ENCODE results near the gene NABP1.
"Not testable (repeated sequence)": the region's sequence is repeated elsewhere in the genome, so short reads cannot be mapped to it uniquely, and the experiment has no call there.

NABP1 gene, protein sequence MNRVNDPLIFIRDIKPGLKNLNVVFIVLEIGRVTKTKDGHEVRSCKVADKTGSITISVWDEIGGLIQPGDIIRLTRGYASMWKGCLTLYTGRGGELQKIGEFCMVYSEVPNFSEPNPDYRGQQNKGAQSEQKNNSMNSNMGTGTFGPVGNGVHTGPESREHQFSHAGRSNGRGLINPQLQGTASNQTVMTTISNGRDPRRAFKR

DNA sequence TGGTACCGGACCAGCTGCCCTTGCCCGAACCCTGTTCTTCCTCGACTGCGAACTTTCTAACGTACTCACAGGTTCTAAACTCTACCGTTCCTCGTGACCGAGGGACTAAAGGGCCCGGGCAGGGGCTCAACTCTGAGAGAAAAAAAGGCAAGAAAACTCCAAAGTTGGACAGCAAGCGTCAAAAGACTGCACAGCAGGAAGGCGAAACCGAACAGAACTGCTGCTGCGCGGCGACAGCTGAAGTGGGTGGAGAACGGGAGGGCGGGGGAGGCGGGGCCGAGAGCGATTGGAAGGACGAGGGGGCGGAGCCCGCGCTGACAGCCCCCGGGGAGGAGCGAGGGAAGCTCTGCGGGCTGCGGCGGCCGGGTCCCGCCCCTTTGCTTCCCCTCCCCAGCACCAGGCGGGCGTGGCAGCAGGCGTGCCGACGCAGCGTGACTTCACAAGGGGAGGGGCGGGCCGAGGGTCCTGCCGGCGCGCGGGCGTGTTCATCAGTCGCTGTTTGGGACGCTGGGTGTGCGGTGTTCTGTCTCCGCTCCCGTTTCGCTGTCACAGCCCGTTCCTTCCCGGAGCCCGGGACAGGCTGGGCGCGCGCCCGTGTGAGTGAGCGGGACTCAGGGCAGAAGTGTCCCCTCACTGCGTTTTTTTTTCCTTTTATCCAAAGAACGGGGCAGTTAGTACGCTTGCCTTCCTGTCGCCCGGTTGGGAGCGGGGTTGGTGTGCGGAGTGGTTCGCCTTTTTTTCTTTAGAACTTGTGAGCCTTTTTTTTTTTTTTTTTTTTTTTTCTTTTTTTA lies at the start of gene NABP1:
TSS of gene NABP1 (plus strand) at position 491 of the 791 bp plus-strand sequence. CDS start 479 bp downstream, outside the sequence.
- DNase-seq (ENCODE audit: low spot score) (peak; percentile 96), FAIRE-seq (peak; percentile 68)

DNA sequence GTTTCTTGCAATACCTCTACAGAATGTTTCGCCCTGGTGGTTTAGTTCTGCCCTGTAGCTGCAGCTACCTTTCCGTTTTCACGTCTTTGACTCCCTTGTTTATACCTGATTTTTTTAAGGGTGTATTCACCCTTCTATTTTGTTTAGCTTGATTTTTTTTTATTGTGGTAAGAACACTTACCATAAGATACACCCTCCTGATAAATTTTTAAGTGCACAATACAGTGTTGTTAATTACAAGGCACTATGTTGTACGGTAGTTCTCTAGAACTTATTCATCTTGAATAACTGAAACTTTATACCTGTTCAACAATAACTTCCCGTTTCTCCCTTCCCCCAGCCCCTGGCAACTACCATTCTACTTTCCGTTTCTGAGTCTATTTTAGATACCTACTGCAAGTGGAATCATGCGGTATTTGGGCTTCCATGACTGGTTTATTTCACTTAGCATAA lies 48.9 kb upstream of the NABP1 start:
- DNase-seq (ENCODE audit: low spot score), result no peak
- no peak for FAIRE-seq

DNA sequence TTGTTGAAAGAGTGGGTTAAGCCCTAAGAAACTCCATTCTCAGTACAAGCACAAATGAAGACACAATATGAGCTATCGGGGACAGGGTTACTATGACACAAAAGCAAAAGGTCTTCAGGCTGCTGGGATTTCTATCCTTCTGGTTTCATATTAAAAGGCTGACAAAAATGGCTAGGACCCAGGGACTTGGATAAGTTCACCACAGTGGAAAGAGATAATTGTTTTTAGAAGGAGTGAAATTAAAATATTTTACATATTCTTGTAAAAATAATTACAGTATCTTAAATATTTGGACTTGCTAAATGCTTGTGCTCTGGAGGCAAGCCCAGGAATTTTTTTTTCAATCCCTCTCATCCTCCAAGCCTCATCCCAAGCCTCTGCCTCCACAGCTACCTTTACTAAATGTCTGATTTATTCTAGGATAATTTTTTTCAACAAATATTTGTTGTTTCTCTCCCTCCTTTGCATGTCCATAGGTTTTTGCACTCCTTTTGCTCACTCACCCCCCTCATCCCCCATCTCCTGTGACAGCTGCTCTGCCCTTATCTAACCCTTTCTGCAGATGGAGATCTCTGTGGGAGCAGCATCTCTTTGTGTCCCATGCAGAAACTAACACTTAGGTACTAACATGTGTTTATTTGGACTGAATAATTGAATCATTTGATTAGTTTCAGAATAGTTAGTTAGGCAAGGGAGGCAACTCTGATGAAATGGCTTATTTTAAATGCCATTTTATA lies 47.8 kb upstream of the NABP1 start:
- DNase-seq (ENCODE audit: low spot score), result no peak
- FAIRE-seq, result no peak

- FAIRE-seq (no peak), DNase-seq (ENCODE audit: low spot score) (no peak)
Observed at GRCh38 chr2:191631754-191632153, 46.2 kb upstream of the NABP1 start.

DNA sequence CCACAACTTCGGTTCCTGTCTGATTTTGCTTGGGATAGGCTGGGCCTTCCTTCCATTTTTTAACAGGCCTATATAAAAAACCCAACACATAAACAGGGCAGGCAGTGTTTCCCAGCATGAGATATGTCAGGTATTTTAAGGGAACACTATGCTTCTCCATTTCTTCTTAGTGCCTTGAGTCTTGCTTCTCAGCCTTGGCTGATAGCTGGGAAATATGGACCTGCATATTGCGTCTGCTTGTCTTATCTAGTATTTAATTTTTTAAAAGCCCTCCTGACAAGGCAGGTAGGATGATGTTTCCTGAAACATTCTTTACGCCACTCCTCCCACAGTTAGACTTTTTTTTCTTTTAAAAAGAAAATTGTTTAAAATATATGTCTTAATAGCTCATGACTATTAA lies 45.5 kb upstream of the NABP1 start:
- no peak for DNase-seq (ENCODE audit: low spot score)
- no peak for FAIRE-seq

GRCh38 chr2:191634791-191635190 lies 43.1 kb upstream of the NABP1 start:
- no peak for FAIRE-seq

GRCh38 chr2:191635333-191636234 lies 42.4 kb upstream of the NABP1 start:
- DNase-seq (ENCODE audit: low spot score) (peak; percentile 92), FAIRE-seq (peak; percentile 95)

More at GRCh38 chr2:191634791-191635190, 43.1 kb upstream of the NABP1 start:
- DNase-seq (ENCODE audit: low spot score), result no peak

DNA sequence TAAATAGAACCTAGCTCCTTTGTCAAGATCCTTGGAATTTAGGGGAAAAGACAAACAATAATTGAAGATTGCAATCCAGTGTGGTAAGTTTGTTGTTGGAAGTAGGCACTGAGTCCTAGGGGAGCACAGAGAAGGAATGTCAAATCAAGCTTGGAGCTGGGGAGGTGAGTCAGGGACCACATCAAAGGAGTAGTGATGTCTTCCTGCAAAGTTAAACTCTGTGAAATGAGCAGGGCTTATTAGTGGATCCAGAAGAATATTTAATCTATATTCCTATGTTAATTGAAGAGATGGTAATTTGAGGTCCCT lies 41.7 kb upstream of the NABP1 start:
- FAIRE-seq, result no peak
- peak; percentile 83 for DNase-seq (ENCODE audit: low spot score)

GRCh38 chr2:191636586-191636985 lies 41.4 kb upstream of the NABP1 start:
- DNase-seq (ENCODE audit: low spot score) (peak; percentile 23), FAIRE-seq (no peak)

GRCh38 chr2:191637182-191638078 lies 40.5 kb upstream of the NABP1 start:
- DNase-seq (ENCODE audit: low spot score) (peak; percentile 74), FAIRE-seq (peak; percentile 85)

GRCh38 chr2:191638079-191638801 lies 39.7 kb upstream of the NABP1 start:
- DNase-seq (ENCODE audit: low spot score) (no peak), FAIRE-seq (no peak)

- FAIRE-seq (no peak), DNase-seq (ENCODE audit: low spot score) (no peak)
Observed at GRCh38 chr2:191638802-191639172, 39.1 kb upstream of the NABP1 start.

GRCh38 chr2:191641609-191642008 lies 36.3 kb upstream of the NABP1 start:
- no peak for DNase-seq (ENCODE audit: low spot score)
- FAIRE-seq, result no peak

GRCh38 chr2:191642541-191642940 lies 35.4 kb upstream of the NABP1 start:
- no peak for DNase-seq (ENCODE audit: low spot score)
- peak; percentile 40 for FAIRE-seq

DNA sequence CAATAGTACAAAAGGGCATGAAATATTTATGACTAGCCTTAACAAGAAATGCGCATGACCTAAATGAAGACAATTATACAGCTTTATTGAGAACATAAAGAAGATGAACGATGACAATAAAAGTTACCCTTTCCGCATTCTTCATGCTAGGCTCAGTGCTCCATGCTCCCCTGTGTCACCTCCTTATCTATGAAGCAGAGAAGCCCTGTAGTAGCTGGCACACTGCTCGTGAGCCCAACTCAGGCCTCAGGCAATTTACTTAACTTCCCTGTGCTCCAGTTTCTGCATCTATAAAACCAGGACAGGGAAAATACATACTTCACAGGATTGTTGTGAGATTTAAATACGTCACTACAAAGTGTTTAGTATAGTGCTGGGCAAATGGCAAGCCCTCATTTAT lies 34.5 kb upstream of the NABP1 start:
- FAIRE-seq, result no peak

DNA sequence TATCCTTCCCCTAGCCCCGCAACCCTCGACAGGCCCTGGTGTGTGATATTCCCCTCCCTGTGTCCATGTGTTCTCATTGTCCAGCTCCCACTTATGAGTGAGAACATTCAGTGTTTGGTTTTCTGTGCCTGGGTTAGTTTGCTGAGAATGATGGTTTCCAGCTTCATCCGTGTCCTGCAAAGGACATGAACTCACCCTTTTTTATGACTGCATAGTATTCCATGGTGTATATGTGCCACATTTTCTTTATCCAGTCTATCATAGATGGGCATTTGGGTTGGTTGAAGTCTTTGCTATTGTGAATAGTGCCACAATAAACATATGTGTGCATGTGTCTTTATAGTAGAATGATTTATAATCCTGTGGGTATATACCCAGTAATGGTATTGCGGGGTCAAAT lies 33.3 kb upstream of the NABP1 start:
- not testable (repeated sequence) for DNase-seq (ENCODE audit: low spot score); FAIRE-seq

More for the DNA sequence above, 34.5 kb upstream of the NABP1 start:
- DNase-seq (ENCODE audit: low spot score), result no peak

DNA sequence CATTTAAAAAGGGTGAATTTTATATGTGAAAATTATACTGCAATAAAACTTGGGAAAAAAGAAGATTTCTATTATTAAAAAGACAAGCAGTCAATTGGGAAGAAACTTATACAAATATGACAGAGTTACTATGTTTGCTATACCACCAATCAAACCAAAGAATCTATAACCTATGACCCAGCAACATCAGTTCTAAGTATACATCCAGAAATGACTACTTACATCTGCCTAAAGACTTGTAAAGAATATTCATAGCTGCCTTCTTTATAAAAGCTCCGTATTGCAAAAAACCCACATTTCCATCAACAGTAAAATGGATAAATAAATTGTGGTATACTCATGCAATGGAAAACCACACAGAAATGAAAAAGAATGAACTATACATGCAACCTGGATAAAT lies 32.9 kb upstream of the NABP1 start:
- FAIRE-seq, result no peak
- no peak for DNase-seq (ENCODE audit: low spot score)

- FAIRE-seq (no peak), DNase-seq (ENCODE audit: low spot score) (no peak)
Observed at GRCh38 chr2:191645434-191646162, 32.3 kb upstream of the NABP1 start.
